ENCODE data around the gene NOG.

Gene NOG

GRCh38 chr17:56639517-56639916 is 46.0 kb downstream of the NOG start:
- DNase-seq (ENCODE audit: low read depth), result no peak
- H3K4me3 ChIP-seq (ENCODE audit: control insufficient read depth, low read depth, low read length), result no peak overlapping the region
- TF ChIP-seq CTCF (IDR thresholded peaks at IDR 0.05; ENCODE audit: control insufficient read depth, insufficient read depth, low read depth, low read length, missing control alignments), result no peak

- TF ChIP-seq CTCF (IDR thresholded peaks at IDR 0.05; ENCODE audit: control insufficient read depth, insufficient read depth, low read depth, low read length, missing control alignments), result no peak
- no peak for DNase-seq (ENCODE audit: low read depth)
- no peak overlapping the region for H3K4me3 ChIP-seq (ENCODE audit: control insufficient read depth, low read depth, low read length)
Measured at GRCh38 chr17:56640116-56640515, 46.6 kb downstream of the NOG start.

- no peak for DNase-seq (ENCODE audit: low read depth)
- TF ChIP-seq CTCF (IDR thresholded peaks at IDR 0.05; ENCODE audit: control insufficient read depth, insufficient read depth, low read depth, low read length, missing control alignments), result no peak
- no peak overlapping the region for H3K4me3 ChIP-seq (ENCODE audit: control insufficient read depth, low read depth, low read length)
Measured at GRCh38 chr17:56641373-56641772, 47.9 kb downstream of the NOG start.

- DNase-seq (ENCODE audit: low read depth), result no peak
- no peak overlapping the region for H3K4me3 ChIP-seq (ENCODE audit: control insufficient read depth, low read depth, low read length)
- TF ChIP-seq CTCF (IDR thresholded peaks at IDR 0.05; ENCODE audit: control insufficient read depth, insufficient read depth, low read depth, low read length, missing control alignments), result no peak
Measured at GRCh38 chr17:56641894-56642293, 48.4 kb downstream of the NOG start.

GRCh38 chr17:56642424-56642823 is 48.9 kb downstream of the NOG start:
- no peak for TF ChIP-seq CTCF (IDR thresholded peaks at IDR 0.05; ENCODE audit: control insufficient read depth, insufficient read depth, low read depth, low read length, missing control alignments)
- no peak for DNase-seq (ENCODE audit: low read depth)
- H3K4me3 ChIP-seq (ENCODE audit: control insufficient read depth, low read depth, low read length), result no peak overlapping the region

Data from AG09309 (cell line).